ENCODE data around the gene TENT5A. TPM values are rescaled to one million over a fixed set of nuclear protein-coding genes. Genes with fewer than 3 reads are reported as not detected.

Gene TENT5A
- total and polyA plus RNA-seq, 4 experiments from 2014 or later, result 2.5 to 6.6 (median 5.1) TPM

GRCh38 chr6:81750681-81751387 is 1.6 kb downstream of the TENT5A start:
- H3K4me3 ChIP-seq (ENCODE audit: low read length in 2 of 2), result peak overlapping the region; percentile 12 to 81
- H3K9me3 Mint-ChIP-seq, result peaks cover 0 to 6% (median 0%) of the 10 kb centered on the region in 8 donors
- H3K4me1 Mint-ChIP-seq, result peaks cover 18 to 49% (median 33%) of the 10 kb centered on the region in 4 donors
- H3K27ac Mint-ChIP-seq, result peak overlapping the region in 5 of 7 donors; percentile 54 to 96 (median 71)
- no peaks in the 10 kb centered on the region for H3K36me3 ChIP-seq (ENCODE audit: insufficient read depth, low read length)
- POLR2A ChIA-PET (ENCODE audit: partially characterized antibody), result interaction anchor here (3.1 kb wide), 1 partner anchor 1747 kb away, joined by 10 read pairs; the partner anchor contains the start of gene TTK
- peak overlapping the region; percentile 94 to 98 (median 96) for H3K4me3 Mint-ChIP-seq
- CTCF ChIA-PET (ENCODE audit: partially characterized antibody), result no interaction called here
- H3K27me3 Mint-ChIP-seq, result peaks cover 5 to 8% of the 10 kb centered on the region in 2 donors
- H3K9me3 ChIP-seq (ENCODE audit: control insufficient read depth in 1 of 2, low read length in 2 of 2), result no peaks in the 10 kb centered on the region
- peaks cover 4 to 15% of the 10 kb centered on the region in 2 donors for H3K36me3 Mint-ChIP-seq
- H3K27me3 ChIP-seq (ENCODE audit: insufficient read depth, low read length), result no peaks in the 10 kb centered on the region
- DNase-seq, result peak in 1 of 5 donors; percentile 4
- H3K4me1 ChIP-seq (ENCODE audit: insufficient read depth, low read length), result peaks cover 19% of the 10 kb centered on the region
- no peak overlapping the region for H3K27ac ChIP-seq (ENCODE audit: low read depth, low read length)
- intact Hi-C loops (cut with micrococcal nuclease), result loop anchor here (5.0 kb wide), 3 partner anchors 496 to 1884 kb away; partner anchors contain the start of genes DOP1A, IBTK and UBE3D

- no peaks in the 10 kb centered on the region for H3K27me3 ChIP-seq (ENCODE audit: insufficient read depth, low read length)
- no peaks in the 10 kb centered on the region for H3K9me3 ChIP-seq (ENCODE audit: control insufficient read depth in 1 of 2, low read length in 2 of 2)
- peaks cover 0 to 6% (median 0%) of the 10 kb centered on the region in 8 donors for H3K9me3 Mint-ChIP-seq
- no peaks in the 10 kb centered on the region for H3K36me3 ChIP-seq (ENCODE audit: insufficient read depth, low read length)
- H3K36me3 Mint-ChIP-seq, result peaks cover 4 to 15% of the 10 kb centered on the region in 2 donors
- peaks cover 5 to 8% of the 10 kb centered on the region in 2 donors for H3K27me3 Mint-ChIP-seq
- ChIA-PET POLR2A (ENCODE audit: partially characterized antibody) (no interaction called here), CTCF (ENCODE audit: partially characterized antibody) (no interaction called here)
- DNase-seq, result no peak
- no peak overlapping the region for H3K27ac ChIP-seq (ENCODE audit: low read depth, low read length)
- peaks cover 18 to 51% (median 33%) of the 10 kb centered on the region in 4 donors for H3K4me1 Mint-ChIP-seq
- intact Hi-C loops (cut with micrococcal nuclease), result loop anchor here (5.0 kb wide), 3 partner anchors 497 to 1883 kb away; partner anchors contain the start of genes DOP1A, IBTK and UBE3D
- peak overlapping the region in 1 of 7 donors; percentile 96 for H3K27ac Mint-ChIP-seq
- peak overlapping the region in 5 of 8 donors; percentile 9 to 98 (median 96) for H3K4me3 Mint-ChIP-seq
- peaks cover 19% of the 10 kb centered on the region for H3K4me1 ChIP-seq (ENCODE audit: insufficient read depth, low read length)
- H3K4me3 ChIP-seq (ENCODE audit: low read length in 2 of 2), result no peak overlapping the region
Measured at GRCh38 chr6:81750200-81750599, 2.3 kb downstream of the TENT5A start.

- Histone ChIP-seq H3K4me1 (ENCODE audit: insufficient read depth, low read length) (peaks cover 19% of the 10 kb centered on the region), H3K27ac (ENCODE audit: low read depth, low read length) (no peak overlapping the region), H3K27me3 (ENCODE audit: insufficient read depth, low read length) (no peaks in the 10 kb centered on the region), H3K9me3 (ENCODE audit: control insufficient read depth in 1 of 2, low read length in 2 of 2) (no peaks in the 10 kb centered on the region), H3K4me3 (ENCODE audit: low read length in 2 of 2) (no peak overlapping the region), H3K36me3 (ENCODE audit: insufficient read depth, low read length) (no peaks in the 10 kb centered on the region)
- peaks cover 5 to 8% of the 10 kb centered on the region in 2 donors for H3K27me3 Mint-ChIP-seq
- POLR2A ChIA-PET (ENCODE audit: partially characterized antibody), result no interaction called here
- H3K4me3 Mint-ChIP-seq, result peak overlapping the region in 1 of 8 donors; percentile 9
- no peak for DNase-seq
- peaks cover 4 to 15% of the 10 kb centered on the region in 2 donors for H3K36me3 Mint-ChIP-seq
- CTCF ChIA-PET (ENCODE audit: partially characterized antibody), result no interaction called here
- intact Hi-C loops (cut with micrococcal nuclease), result loop anchor here (5.0 kb wide), 3 partner anchors 498 to 1882 kb away; partner anchors contain the start of genes DOP1A, IBTK and UBE3D
- peaks cover 18 to 53% (median 34%) of the 10 kb centered on the region in 4 donors for H3K4me1 Mint-ChIP-seq
- H3K9me3 Mint-ChIP-seq, result peaks cover 0 to 6% (median 0%) of the 10 kb centered on the region in 8 donors
- no peak overlapping the region for H3K27ac Mint-ChIP-seq
Measured at GRCh38 chr6:81749707-81750106, 2.8 kb downstream of the TENT5A start.

GRCh38 chr6:81748994-81749393 is 3.5 kb downstream of the TENT5A start:
- no peak overlapping the region for H3K27ac ChIP-seq (ENCODE audit: low read depth, low read length)
- no peaks in the 10 kb centered on the region for H3K27me3 ChIP-seq (ENCODE audit: insufficient read depth, low read length)
- H3K27me3 Mint-ChIP-seq, result peaks cover 3 to 8% of the 10 kb centered on the region in 2 donors
- H3K4me3 ChIP-seq (ENCODE audit: low read length in 2 of 2), result no peak overlapping the region
- no peaks in the 10 kb centered on the region for H3K36me3 ChIP-seq (ENCODE audit: insufficient read depth, low read length)
- peak overlapping the region in 1 of 8 donors; percentile 28 for H3K4me3 Mint-ChIP-seq
- no peak for DNase-seq
- H3K9me3 ChIP-seq (ENCODE audit: control insufficient read depth in 1 of 2, low read length in 2 of 2), result no peaks in the 10 kb centered on the region
- peaks cover 19% of the 10 kb centered on the region for H3K4me1 ChIP-seq (ENCODE audit: insufficient read depth, low read length)
- intact Hi-C loops (cut with micrococcal nuclease), result no loop called here
- H3K4me1 Mint-ChIP-seq, result peaks cover 18 to 53% (median 34%) of the 10 kb centered on the region in 4 donors
- ChIA-PET POLR2A (ENCODE audit: partially characterized antibody) (no interaction called here), CTCF (ENCODE audit: partially characterized antibody) (no interaction called here)
- H3K9me3 Mint-ChIP-seq, result peaks cover 0 to 6% (median 0%) of the 10 kb centered on the region in 8 donors
- peaks cover 4 to 15% of the 10 kb centered on the region in 2 donors for H3K36me3 Mint-ChIP-seq
- peak overlapping the region in 1 of 7 donors; percentile 13 for H3K27ac Mint-ChIP-seq

- peaks cover 4 to 8% of the 10 kb centered on the region in 2 donors for H3K36me3 Mint-ChIP-seq
- ChIA-PET CTCF (ENCODE audit: partially characterized antibody) (no interaction called here), POLR2A (ENCODE audit: partially characterized antibody) (no interaction called here)
- Histone ChIP-seq H3K9me3 (ENCODE audit: control insufficient read depth in 1 of 2, low read length in 2 of 2) (no peaks in the 10 kb centered on the region), H3K4me3 (ENCODE audit: low read length in 2 of 2) (no peak overlapping the region), H3K4me1 (ENCODE audit: insufficient read depth, low read length) (peaks cover 19% of the 10 kb centered on the region), H3K36me3 (ENCODE audit: insufficient read depth, low read length) (no peaks in the 10 kb centered on the region), H3K27me3 (ENCODE audit: insufficient read depth, low read length) (no peaks in the 10 kb centered on the region), H3K27ac (ENCODE audit: low read depth, low read length) (no peak overlapping the region)
- peaks cover 0 to 6% (median 0%) of the 10 kb centered on the region in 8 donors for H3K9me3 Mint-ChIP-seq
- H3K27me3 Mint-ChIP-seq, result peaks cover 0 to 5% of the 10 kb centered on the region in 2 donors
- H3K27ac Mint-ChIP-seq, result no peak overlapping the region
- intact Hi-C loops (cut with micrococcal nuclease), result no loop called here
- H3K4me1 Mint-ChIP-seq, result peaks cover 15 to 45% (median 28%) of the 10 kb centered on the region in 4 donors
- no peak for DNase-seq
- no peak overlapping the region for H3K4me3 Mint-ChIP-seq
Measured at GRCh38 chr6:81747327-81747726, 5.2 kb downstream of the TENT5A start.

- ChIA-PET CTCF (ENCODE audit: partially characterized antibody) (interaction anchor here (1.5 kb wide), 1 partner anchor 9 kb away, joined by 6 read pairs; the partner anchor contains the start of gene TENT5A), POLR2A (ENCODE audit: partially characterized antibody) (no interaction called here)
- Histone ChIP-seq H3K9me3 (ENCODE audit: control insufficient read depth in 1 of 2, low read length in 2 of 2) (no peaks in the 10 kb centered on the region), H3K36me3 (ENCODE audit: insufficient read depth, low read length) (no peaks in the 10 kb centered on the region), H3K4me1 (ENCODE audit: insufficient read depth, low read length) (no peaks in the 10 kb centered on the region), H3K4me3 (ENCODE audit: low read length in 2 of 2) (no peak overlapping the region), H3K27me3 (ENCODE audit: insufficient read depth, low read length) (no peaks in the 10 kb centered on the region), H3K27ac (ENCODE audit: low read depth, low read length) (no peak overlapping the region)
- no peak overlapping the region for H3K4me3 Mint-ChIP-seq
- DNase-seq, result no peak
- intact Hi-C loops (cut with micrococcal nuclease), result no loop called here
- no peaks in the 10 kb centered on the region for H3K9me3 Mint-ChIP-seq
- peaks cover 2 to 4% of the 10 kb centered on the region in 2 donors for H3K36me3 Mint-ChIP-seq
- H3K27me3 Mint-ChIP-seq, result no peaks in the 10 kb centered on the region
- peaks cover 4 to 18% (median 6%) of the 10 kb centered on the region in 4 donors for H3K4me1 Mint-ChIP-seq
- no peak overlapping the region for H3K27ac Mint-ChIP-seq
Measured at GRCh38 chr6:81744131-81744530, 8.3 kb downstream of the TENT5A start.

- Mint-ChIP-seq H3K36me3 (peaks cover 2 to 4% of the 10 kb centered on the region in 2 donors), H3K4me1 (peaks cover 3 to 13% (median 3%) of the 10 kb centered on the region in 4 donors), H3K4me3 (no peak overlapping the region), H3K27me3 (no peaks in the 10 kb centered on the region), H3K27ac (no peak overlapping the region), H3K9me3 (no peaks in the 10 kb centered on the region)
- Histone ChIP-seq H3K4me1 (ENCODE audit: insufficient read depth, low read length) (no peaks in the 10 kb centered on the region), H3K9me3 (ENCODE audit: control insufficient read depth in 1 of 2, low read length in 2 of 2) (no peaks in the 10 kb centered on the region), H3K27ac (ENCODE audit: low read depth, low read length) (no peak overlapping the region), H3K36me3 (ENCODE audit: insufficient read depth, low read length) (no peaks in the 10 kb centered on the region), H3K27me3 (ENCODE audit: insufficient read depth, low read length) (no peaks in the 10 kb centered on the region), H3K4me3 (ENCODE audit: low read length in 2 of 2) (no peak overlapping the region)
- POLR2A ChIA-PET (ENCODE audit: partially characterized antibody), result no interaction called here
- no peak for DNase-seq
- intact Hi-C loops (cut with micrococcal nuclease), result no loop called here
- CTCF ChIA-PET (ENCODE audit: partially characterized antibody), result no interaction called here
Measured at GRCh38 chr6:81743649-81744048, 8.8 kb downstream of the TENT5A start.

Data from CD4-positive, alpha-beta memory T cell (primary cell).